GM21825 (cell line): ENCODE measurements around the gene IKZF1.

Experiments used
- ATAC-seq: cut with Tn5 transposase; IDR thresholded peaks from one replicate; pipeline ENCODE4 v1.9.1; 2021; ENCODE audit warnings: mild to moderate bottlenecking, moderate library complexity; ENCODE audit not compliant: unreplicated experiment

Gene IKZF1

DNA sequence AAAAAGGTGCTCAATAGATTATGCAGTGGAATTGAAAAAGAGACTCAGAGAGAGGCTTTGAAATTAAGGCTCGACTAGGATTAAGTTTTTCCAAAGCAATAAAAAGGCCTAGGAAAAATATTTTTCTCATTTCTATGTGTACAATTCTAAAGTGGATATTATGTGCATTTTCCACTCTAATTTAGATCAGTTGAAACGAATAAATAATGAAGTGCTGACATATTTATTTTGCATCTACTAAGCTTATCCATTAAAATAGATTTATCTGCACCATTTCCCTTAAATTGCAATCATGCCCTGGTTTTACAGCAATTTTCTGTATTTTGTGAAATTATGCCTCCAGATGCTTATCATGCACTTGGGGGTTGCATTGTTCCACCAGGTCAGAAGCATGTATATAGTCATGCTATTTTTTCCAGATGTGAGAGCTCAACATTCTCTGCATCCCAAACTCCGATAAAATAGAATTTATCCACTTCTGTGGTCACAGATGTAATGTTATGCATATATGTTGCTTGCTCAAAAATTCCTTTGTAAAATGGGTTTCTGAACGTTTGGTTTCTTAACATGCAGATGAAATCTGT is 127.3 kb downstream of the IKZF1 start:
- no peak for ATAC-seq

DNA sequence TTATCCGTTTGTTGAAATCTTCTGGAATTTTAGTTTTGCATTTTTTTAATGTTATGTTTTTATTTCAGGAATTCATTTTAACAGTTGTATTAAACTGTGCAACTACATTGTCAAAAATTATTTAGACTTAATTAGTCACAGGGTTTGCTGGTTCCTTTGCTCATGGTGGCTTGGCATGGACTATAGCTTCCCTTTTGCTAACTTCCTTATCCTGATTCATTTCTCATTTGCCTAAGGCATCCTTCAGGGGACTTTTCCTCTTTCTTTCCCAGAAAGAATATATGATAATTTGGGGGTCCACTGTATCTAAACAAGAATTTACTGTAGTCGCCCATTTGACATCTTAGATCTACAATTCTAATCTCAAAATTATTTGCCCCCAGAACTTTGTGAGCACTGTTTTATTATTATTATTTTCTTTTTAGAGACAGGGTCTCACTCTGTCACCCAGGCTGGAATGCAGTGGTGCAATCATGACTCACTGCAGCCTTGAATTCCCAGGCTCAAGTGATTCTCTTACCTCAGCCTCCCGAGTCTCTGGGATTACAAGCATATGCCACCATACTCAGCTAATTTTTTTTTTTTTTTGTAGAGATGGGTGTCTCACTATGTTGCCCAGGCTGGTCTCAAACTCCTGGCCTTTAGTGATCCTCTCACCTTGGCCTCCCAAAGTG is 131.8 kb downstream of the IKZF1 start:
- no peak for ATAC-seq

DNA sequence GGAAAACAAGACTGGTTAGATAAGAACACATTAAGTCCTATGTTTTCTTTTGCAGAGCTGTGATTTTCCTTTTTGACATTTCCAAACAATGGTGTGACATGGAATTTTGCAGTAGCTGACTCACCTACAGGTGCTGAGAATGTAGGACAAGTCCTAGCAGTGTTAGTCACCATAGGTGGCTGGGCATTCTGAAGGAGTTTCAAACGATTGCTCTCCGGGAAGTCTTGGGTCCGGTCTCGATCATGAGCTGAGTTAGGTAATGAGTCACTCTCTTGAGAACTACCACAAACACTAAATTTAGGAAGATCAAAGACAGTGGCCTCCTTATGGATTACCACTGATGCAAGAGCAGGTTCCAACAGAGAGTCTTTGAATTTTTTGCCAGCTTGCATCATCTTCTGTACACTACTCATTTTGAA is 142.0 kb downstream of the IKZF1 start:
- peak; percentile 35 for ATAC-seq

DNA sequence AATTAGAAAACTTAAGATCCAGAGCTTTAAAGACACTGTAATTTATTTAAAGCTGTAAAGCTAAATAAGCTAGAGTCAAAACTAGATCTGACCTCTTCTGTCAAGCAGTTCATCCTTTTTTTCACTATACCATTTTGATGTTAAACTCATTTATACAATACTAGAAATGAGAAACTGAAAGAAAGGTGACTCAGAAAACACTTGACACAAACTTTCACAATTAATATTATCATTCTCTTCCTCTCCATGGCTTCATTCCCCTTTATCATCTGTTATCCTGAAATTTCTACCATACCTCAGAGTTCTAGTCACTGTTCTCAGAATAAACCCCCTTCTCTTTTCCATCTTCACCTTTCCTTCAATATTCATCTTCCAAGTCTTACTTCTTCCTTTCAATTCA is 144.3 kb downstream of the IKZF1 start:
- no peak for ATAC-seq

DNA sequence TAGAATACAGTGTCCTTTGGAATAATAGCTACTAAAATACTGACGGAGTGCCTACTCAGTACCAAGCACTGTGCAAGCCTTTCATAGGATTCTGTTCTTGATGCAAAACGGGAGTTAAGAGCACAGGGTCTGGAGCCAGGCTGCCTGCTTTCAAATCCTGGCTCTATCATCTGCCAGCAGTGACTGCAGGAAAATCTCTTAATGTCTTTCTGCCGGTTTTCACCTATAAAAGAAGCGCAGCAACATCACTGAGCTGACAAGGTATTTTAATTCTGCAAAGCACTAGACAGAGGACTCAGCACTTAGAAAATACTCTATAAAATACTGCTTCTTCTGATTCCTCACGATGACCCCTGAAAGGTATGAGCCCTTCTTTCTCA is 145.0 kb downstream of the IKZF1 start:
- ATAC-seq: no peak

DNA sequence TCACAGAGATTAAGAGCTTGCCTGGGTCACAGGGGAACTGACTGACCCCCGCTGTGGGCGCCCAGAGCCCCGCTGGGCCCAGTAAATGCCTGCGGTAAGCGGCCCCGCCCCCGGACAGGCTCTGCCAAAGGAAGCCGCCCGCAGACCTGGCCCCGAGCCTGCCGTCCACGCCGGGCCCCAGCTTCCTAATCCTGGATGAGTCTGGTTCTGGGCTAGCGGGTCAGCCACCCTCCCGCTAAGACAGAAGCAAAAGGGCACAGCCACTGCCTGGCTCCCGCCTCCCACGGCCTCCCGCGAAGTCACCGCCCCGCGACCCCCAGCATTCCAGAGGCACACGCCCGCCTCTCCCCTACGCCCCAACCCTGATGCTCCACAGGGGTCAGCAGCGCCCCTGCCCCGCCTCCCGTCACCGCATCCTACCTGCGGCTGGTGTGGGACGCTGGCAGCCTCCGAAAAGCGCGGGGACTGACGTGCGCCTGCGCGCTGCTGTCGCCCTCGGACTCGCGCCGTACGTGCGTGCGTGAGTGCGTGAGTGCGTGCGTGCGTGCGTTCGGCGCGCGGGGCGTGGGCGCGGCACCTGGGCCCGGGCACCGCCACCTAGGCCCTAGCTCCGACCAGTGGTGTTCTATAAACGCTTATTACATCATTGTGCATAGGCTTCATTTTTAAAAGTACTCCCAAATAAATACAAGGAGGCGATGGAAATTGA is 145.5 kb downstream of the IKZF1 start, which contains the start of gene FIGNL1:
Gene FIGNL1, minus strand, starts transcription at position 470 of the 709 bp plus-strand sequence. CDS start 3,063 bp downstream, outside the sequence.
- peak; percentile 85 for ATAC-seq

DNA sequence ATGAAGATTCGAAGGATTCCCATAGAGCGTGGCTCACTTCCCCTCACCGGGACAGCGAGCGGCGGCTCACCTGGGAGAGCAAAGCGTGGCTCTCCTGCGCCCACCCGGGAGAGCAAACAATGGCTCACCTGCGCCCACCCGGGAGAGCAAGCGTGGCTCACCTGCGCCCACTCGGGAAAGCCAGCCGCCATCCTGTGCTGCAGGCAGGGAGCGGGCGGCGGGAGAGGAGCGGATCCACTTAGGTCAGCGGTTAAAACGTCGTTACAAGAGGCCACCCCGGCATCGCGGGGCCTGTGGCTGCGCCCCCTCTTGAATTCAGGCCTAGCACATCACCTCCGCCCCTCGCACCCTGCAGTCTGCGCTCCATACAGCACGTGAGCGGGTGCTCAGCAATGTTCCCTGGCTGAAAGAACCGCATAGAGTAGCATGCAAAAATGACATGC is 146.1 kb downstream of the IKZF1 start:
- ATAC-seq: peak; percentile 11
